ENCODE results near the gene ZNF385D.
"Not testable (repeated sequence)": the region's sequence is repeated elsewhere in the genome, so short reads cannot be mapped to it uniquely, and the experiment has no call there.

ZNF385D gene

GRCh38 chr3:21434310-21434709 is 316.7 kb downstream of the ZNF385D start:
- DNase-seq: no peak

DNA sequence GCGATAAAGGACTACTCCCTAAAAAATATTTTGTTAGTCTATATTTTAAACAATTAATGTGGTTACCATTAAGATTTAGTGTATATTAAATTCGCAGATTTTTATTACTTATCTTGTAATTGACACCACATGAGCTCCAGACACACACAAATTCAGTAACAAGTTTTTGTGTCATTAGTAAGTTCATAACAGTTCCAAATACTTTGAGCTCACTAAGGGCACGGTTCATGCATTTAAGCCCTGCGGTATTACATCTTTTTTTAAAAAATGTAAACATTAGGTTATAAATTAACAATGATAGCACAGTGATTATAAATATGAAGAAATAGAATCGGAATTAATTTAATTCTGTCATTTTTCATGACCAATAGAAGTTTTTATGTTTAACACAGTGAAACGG is 317.3 kb downstream of the ZNF385D start:
- DNase-seq: no peak

DNA sequence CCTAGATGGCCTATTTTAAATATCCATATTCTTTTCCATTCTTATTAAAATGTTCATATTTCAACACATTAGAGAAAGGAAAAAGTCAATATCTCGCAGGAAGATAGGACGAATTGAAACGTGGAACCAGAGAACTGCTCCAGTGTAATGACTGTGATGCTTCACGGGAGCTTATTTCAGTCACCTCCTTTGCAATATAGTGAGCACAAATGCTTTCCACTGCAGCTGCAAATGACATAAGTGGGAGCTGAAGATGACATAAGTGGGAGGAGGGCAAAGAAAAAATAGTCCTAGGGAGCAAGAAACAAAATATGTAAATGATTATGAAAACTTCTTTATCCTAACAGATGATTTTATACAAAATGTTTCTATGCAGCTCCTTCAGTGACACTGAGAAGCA is 324.1 kb downstream of the ZNF385D start:
- DNase-seq: no peak

DNA sequence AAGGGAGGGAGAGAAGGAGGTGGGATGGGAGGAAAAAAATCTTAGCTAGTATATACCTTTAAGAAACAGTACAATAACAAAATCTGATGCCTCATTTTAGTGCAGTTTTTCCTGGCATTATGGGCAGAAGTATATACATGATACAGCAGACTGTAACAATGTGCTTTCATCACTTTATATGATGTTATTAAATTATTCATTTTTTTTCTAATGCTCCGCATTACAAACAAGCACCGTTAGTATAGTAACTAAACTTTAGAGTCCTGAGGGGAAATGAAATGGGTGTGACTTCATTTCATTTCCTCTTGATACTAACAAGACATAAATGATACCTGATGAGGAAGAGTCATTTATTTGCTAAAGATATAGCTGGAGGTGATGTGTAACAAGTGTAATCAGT is 325.3 kb downstream of the ZNF385D start:
- no peak for DNase-seq

DNA sequence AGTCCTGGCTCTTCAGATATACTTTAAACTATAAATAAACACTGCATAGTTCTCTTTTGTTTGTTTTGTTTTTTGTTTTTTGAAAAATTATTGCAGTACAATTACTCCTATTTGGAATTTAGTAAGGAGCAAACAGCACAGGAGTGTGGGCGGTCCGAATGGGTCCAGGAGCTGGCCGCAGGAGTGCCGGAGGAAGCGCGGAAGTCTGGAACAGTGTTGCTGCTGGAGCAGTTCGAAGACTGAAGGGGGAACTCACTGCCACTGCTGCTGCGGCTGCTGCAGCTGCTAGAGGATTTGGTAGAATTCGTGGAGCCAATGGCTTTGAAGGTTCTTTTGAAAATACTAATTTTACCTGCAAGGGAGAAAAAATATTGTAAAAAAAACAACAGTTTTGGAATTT is 329.9 kb downstream of the ZNF385D start:
- no peak for DNase-seq

GRCh38 chr3:21417991-21418390 is 333.0 kb downstream of the ZNF385D start:
- DNase-seq: no peak

GRCh38 chr3:21414506-21414905 is 336.5 kb downstream of the ZNF385D start:
- DNase-seq: no peak

DNA sequence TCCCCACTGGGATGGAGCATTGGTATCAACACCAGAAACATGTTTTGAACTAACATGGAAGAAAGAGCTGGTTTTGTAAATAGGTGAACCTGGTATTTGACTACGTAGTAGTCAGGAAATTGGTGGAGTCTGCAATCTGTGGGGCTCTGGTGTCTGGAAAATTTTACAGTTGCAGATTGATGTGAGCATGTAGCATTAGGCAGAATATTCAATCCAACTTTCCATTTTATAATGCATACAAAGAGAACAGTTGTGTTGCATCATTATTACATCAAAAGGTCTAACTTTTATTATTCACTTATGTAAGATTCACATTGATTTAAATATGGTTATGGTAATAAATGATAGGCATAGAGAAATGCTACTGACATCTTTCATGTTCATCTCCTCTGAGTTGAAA is 340.0 kb downstream of the ZNF385D start:
- no peak for DNase-seq

DNA sequence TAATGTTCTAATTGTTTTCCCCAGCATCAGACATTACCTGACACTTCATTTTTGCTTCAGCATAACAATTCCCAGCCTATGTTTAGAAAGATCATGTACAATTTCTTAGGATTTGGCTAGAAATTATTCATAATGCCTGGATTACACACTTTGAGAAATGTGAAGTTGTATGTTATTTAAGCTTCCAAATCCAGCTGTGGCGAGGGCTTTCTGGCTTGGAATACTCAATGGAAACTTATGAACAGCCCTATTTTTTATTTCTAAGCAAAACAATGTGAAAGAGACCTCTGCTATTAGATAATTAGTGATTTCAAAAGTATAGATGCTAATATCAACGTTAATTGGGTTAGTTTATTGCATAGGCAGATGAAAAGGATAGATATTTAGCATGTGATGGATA is 341.6 kb downstream of the ZNF385D start:
- no peak for DNase-seq

DNA sequence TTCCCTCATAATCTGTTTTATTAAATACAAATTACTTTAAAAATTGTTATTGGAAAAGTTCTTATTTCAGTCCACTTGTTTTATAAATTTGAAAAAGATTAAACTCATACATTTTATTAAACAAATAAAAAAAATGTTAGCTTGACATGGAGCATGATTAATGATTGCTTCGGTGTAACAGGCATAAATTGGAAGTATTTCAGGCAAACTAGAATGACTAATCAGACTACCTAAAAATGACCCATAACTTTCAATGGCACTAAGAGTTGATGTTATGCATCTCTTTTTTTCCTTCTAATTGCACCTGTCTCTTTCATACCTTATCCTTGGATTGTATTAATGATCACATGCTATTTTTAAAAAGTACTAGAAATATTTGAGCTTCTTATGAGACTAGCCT is 343.3 kb downstream of the ZNF385D start:
- DNase-seq: no peak

- DNase-seq: no peak
Measured at GRCh38 chr3:21405671-21406667, 345.0 kb downstream of the ZNF385D start.

DNA sequence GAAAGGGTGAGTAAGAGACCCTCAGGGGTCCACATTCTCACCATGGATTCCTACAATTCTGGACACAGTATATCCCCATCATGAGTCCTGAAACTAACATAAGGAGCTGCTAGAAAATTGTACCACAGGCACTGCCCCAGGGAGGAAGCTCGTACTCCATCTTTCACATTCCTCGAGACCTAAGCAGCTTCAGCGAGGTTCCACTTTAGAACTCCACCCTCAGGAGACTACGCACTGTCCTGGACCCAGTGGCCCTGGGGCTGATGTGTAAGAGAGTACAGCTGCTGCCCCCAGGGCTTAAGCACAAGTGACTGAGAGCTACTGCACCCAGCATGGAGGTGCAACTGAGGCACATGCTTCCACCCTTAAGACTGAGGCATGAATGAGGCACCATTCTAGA is 352.5 kb downstream of the ZNF385D start:
- no peak for DNase-seq

DNA sequence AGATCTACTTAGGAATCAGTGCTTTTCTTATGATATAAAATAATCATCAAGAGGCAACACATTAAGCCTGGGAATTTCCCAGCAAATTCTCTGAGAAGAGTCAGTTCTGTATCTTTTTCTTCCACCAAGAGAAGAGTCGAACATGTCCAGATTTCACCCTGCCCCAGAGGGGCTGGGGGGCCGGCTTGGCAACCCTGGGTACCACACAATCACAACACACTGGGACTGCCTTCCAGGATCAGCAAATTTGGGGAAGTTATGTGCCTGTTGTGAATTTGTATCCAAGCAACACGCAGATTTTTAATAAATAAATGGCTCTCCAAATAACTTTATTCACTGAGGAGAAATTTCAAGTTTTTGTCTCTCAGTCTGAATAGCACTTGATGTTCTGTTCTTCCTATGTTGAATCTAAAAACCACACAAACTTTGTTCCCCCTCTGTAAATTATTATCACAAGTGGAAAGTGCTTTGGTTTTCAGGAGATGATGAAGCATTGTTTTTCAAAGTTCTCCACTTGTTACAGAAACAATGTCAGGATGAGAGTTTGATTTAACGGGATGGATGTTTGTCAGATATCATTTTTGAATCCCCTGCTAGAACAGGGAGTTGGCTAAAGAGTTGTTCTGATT is 357.2 kb downstream of the ZNF385D start:
- no peak for DNase-seq

- DNase-seq: no peak
Measured at GRCh38 chr3:21392526-21392925, 358.5 kb downstream of the ZNF385D start.

GRCh38 chr3:21390856-21391255 is 360.2 kb downstream of the ZNF385D start:
- DNase-seq: no peak

GRCh38 chr3:21390136-21390535 is 360.9 kb downstream of the ZNF385D start:
- DNase-seq: no peak

DNA sequence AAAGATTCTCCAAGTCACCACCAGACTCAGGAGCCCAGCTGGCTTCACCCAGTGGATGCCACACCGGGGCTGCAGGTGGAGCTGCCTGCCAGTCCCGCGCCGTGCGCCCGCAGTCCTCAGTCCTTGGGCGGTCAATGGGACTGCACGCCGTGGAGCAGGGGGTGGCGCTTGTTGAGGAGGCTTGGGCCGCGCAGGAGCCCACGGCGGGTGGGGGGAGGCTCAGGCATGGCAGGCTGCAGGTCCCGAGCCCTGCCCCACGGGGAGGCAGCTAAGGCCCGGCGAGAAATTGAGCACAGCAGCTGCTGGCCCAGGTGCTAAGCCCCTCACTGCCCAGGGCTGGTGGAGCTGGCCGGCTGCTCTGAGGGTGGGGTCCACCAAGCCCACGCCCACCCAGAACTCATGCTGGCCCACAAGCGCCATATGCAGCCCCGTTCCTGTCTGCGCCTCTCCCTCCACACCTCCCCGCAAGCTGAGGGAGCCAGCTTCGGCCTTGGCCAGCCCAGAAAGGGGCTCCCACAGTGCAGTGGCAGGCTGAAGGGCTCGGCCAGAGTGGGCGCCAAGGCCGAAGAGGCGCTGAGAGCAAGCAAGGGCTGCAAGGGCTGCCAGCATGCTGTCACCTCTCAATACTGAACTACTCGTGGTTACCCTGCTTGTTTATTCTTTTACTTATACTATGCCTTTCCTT is 363.7 kb downstream of the ZNF385D start:
- DNase-seq: not testable (repeated sequence)

DNA sequence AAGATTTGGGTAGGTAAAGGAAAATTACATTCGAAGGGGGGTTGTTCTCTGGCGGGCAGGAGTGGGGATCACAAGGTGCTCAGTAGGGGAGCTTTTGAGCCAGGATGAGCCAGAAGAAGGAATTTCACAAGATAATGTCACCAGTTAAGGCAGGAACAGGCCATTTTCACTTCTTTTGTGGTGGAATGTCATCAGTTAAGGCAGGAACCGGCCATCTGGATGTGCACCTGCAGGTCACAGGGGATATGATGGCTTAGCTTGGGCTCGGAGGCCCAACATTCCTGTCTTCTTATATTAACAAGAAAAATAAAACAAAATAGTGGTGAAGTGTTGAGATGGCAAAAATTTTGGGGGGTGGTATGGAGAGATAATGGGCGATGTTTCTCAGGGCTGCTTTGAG is 373.0 kb downstream of the ZNF385D start:
- DNase-seq: not testable (repeated sequence)

DNA sequence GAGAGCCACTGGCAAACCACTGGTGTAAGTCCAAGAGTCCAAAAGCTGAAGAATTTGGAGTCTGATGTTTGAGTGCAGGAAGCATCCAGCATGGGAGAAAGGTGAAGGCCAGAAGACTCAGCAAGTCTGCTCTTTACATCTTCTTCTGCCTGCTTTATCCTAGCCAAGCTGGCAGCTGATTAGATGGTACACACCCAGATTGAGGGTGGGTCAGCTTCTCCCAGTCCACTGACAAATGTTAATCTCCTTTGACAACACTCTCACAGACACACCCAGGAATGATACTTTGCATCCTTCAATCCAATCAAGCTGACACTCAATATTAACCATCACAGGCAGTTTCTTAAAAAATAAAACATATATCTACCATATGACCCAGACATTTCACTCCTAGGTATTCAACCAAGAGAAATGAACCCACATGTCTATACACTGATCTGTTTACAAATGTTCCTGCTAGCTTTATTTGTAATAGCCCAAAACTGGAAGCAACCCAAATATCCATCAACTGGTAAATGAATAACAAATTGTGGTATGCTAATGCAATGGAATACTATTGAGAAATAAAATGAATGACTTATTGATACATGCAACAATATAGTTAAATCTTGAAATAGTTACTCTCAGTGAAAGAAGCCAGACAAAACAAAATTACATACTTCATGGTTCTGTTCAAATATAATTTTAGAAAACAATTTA is 373.8 kb downstream of the ZNF385D start:
- DNase-seq: no peak

DNA sequence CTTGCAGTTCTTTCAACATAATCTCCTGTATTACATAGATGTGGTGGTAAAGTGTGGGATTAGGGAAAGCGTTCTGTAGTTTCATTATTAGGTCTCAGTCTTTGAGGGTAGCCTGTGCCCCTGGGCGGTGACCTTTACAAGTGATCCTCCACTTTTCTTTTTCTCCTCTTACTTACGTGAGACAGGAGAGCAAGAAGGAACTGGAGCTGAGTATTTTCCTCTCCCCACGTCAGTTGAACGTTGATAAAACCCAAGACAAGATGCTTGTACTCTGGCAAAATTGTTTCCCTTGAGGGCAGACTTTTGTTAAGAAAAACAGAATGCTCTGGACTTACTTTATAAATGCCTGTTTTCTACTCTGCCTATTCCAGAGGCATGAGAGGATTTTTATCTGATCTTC is 378.7 kb downstream of the ZNF385D start:
- no peak for DNase-seq

Data from NCI-H748 treated with DMSO at 0.1 percent for 48 hours (cell line).